Activated CD4-positive, alpha-beta T cell treated with anti-CD3 and anti-CD28 coated beads, Interleukin-2, amount 50 U/mL, for 48 hours (primary cell): ENCODE results near the gene ZNF777.
"Not testable (repeated sequence)": the region's sequence is repeated elsewhere in the genome, so short reads cannot be mapped to it uniquely, and the experiment has no call there.

Experiments used
- DNase-seq, 2 experiments: peaks; one replicate each; pipeline ENCODE4 v3.0.0-alpha.2; 2020

Gene ZNF777

GRCh38 chr7:149413083-149413482 is 47.8 kb downstream of the ZNF777 start:
- DNase-seq, result not testable (repeated sequence)

- no peak for DNase-seq
Measured at GRCh38 chr7:149409895-149410294, 51.0 kb downstream of the ZNF777 start.

- no peak for DNase-seq
Measured at GRCh38 chr7:149404825-149405224, 56.0 kb downstream of the ZNF777 start.

GRCh38 chr7:149404396-149404795 is 56.5 kb downstream of the ZNF777 start:
- DNase-seq, result no peak

- DNase-seq, result no peak
Measured at GRCh38 chr7:149398195-149398820, 62.6 kb downstream of the ZNF777 start.

- no peak for DNase-seq
Measured at GRCh38 chr7:149397470-149398043, 63.3 kb downstream of the ZNF777 start.

GRCh38 chr7:149388550-149389335 is 72.1 kb downstream of the ZNF777 start:
- DNase-seq, result not testable (repeated sequence)

- DNase-seq, result not testable (repeated sequence)
Measured at GRCh38 chr7:149386514-149386913, 74.3 kb downstream of the ZNF777 start.

- DNase-seq, result no peak
Measured at GRCh38 chr7:149385195-149385950, 75.5 kb downstream of the ZNF777 start.
